GM20431 (cell line): ENCODE results near the gene GATA5.

Experiments used
- in situ Hi-C: fragments of 300-500 bp; cut with MseI, MboI; formaldehyde crosslinking; loops from one replicate; pipeline ENCODE4 v1.15.0; 2020; ENCODE audit warnings: low sequenced_read_pairs; ENCODE audit not compliant: unreplicated experiment

GATA5 gene

DNA sequence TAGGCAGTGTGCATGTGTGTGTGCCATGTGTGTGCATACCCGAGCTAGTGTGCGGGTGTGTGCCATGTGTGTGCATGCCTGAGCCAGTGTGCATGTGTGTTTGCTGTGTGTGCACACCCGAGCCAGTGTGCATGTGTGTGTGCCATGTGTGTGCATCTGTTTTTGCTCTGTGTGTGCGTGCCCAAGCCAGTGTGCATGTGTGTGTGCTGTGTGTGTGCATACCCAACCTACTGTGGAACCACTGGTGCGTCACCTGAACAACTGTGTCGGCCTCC, 54.1 kb downstream of the GATA5 start:
- in situ Hi-C loops: no loop called here

GRCh38 chr20:62420846-62421715, 54.7 kb downstream of the GATA5 start:
- in situ Hi-C loops: no loop called here

DNA sequence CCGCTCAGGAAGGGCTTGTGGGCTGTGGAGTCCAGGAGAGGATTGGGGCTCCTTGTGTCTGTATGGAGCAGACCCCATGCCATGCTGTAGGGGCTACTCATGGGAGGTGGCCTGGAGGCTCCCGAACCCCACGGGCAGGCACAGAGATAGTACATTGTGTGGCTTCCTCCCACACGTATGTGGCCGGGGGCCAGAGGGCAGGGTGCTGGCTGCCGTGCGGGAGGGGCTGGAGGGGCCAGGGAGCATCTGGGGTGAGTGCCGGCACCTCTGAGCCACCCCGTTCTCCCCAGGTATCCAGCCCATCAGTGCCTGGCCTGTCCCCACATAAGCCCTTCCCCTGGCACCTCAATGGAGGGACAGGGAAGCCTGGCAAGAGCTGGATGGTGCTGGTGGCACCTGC, 56.0 kb downstream of the GATA5 start:
- in situ Hi-C loops: no loop called here

DNA sequence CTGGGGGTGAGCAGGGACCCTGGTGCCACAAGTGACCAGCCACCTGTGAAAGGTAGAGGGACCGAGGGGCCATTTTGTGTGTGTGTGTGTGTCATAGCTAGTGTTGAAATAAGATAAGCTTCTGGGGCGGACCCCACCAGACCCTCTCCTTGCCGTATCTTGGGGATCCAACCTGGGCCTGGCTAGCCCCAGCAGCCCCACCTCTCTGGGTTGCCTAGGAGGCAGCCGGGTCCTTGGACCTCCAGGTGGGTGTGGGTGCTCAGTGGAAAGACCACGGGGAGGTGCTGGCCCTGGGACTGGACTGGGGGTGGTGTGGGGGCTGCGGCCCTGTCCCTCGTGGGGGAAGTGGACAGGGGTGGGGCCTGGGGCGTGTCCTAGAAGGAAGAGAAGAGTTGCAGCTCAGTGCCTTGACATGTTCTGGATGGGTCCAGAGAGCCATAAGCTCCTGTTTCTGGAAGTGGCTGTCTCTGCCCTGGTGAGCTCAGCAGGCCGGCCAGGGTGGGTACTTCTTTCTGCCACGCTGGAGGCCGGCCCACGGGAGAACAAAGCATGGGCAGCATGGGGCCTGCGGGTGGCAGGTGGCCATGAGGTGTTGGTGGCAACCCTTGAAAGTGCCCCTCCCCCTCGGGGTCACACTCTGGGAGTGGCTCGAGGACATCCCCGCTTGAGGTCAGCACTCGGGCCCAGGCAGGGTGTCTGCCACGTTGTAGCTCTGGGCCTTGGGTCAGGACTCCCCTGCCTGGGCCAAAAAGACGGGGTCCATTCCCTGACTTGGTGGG, 56.9 kb downstream of the GATA5 start:
- in situ Hi-C loops: no loop called here

- in situ Hi-C loops: no loop called here
These were observed 57.6 kb downstream of the GATA5 start for GRCh38 chr20:62417981-62418708.

DNA sequence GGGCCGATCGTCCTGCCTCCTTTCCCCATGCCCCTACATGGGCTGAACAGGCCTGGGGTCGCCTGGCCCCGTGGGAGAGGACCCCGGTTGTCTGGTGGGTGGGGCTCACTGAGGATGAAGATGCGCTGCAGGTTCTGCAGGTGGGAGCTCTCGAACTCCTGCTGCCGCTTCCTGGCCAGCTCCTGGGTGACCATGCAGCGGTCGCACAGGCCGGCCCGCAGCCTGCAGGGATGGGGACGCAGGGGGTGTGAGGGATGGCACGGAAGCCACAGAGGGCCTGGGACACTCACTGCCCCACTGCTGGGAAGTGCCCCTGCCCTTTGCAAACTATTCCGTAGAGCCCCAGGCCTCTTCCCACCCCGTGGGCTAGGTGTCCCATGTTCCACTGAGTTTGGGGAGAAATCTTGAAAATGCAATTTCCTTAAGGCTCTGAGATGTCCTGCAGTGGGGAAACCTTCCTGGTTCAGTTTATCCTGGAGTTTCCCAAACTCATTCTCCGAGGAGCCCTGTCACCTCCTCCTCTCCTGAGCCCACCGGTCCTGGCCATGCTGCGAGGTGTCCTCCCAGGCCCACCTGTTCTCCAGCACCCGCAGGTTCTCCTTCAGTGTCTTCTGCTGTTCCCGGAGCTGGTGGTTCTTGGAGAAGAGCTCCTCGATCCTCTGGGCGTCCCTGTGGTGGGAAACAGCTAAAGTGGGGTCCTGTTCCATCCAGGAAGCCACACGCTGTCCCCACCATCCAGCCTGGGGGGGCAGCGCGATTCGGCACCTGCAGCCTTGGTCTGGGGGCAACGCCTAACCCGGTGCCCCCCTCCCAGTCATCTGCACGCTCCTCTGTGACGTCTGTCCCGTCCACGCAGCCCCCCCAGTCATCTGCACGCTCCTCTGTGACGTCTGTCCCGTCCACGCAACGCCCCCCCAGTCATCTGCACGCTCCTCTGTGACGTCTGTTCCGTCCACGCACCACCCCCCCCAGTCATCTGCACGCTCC, 58.9 kb downstream of the GATA5 start:
- in situ Hi-C loops: no loop called here

GRCh38 chr20:62415354-62416111, 60.3 kb downstream of the GATA5 start:
- in situ Hi-C loops: no loop called here

DNA sequence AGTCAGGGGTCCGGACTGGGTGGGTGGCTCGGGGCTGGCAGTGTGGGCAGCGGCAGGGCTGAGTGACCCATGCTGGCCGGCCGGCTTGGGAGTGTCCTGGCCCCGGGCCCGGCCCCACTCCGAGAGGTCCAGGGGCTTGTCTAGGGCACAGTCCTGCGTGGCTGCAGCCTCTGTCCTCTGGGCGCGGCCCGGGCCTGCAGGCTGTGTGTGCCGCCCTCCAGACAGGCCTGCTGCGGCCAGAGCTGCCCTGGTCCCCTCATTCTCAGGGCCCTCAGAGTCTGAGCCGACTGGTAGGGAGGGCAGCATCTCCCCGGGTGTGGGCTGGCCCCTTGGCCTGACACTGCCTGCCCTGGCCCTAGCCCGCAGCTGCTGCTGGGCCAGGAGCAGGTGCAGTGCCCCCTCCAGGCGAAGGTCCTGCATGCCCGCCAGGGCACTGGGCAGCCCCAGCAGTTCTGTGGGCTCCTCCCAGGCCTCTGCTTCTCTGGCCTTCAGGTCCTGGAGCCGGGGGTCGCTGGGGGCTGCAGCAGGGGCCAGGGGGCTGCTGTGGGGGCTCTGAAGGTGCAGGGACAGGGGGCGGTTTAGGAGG, 61.8 kb downstream of the GATA5 start:
- in situ Hi-C loops: no loop called here
